Stimulated activated naive B cell treated with anti-CD40 and anti-IgM and Interleukin-4, amounts not matched to agents 10 μg/mL and 1 μg/mL and 100 μg/mL, for 72 hours (primary cell): Measurements from ENCODE around the gene HINT1.

Source experiments
- ATAC-seq, 2 donors: fragments of 150-1000 bp; cut with Tn5 transposase; replicated peaks; 2 replicates each; pipeline ENCODE4 v1.10.0; 2021; ENCODE audit warnings: moderate library complexity in 1 of 2
- DNase-seq: peaks from one replicate; pipeline ENCODE4 v3.0.0; 2021
- H3K27ac Mint-ChIP-seq: one replicate; pipeline ENCODE4 v1.8.0; 2022; ENCODE audit warnings: mild to moderate bottlenecking, mixed read lengths
- H3K27me3 Mint-ChIP-seq, 2 donors: one replicate each; pipeline ENCODE4 v1.8.0; 2022; ENCODE audit warnings: mixed read lengths in 2 of 2
- H3K36me3 Mint-ChIP-seq, 2 donors: one replicate each; pipeline ENCODE4 v1.8.0; 2022; ENCODE audit warnings: mixed read lengths in 2 of 2, mild to moderate bottlenecking in 1 of 2
- H3K4me1 Mint-ChIP-seq, 2 donors: one replicate each; pipeline ENCODE4 v1.8.0; 2022; ENCODE audit warnings: mixed read lengths in 2 of 2, mild to moderate bottlenecking in 1 of 2
- H3K4me3 Mint-ChIP-seq, 2 donors: one replicate each; pipeline ENCODE4 v1.8.0; 2022; ENCODE audit warnings: mild to moderate bottlenecking in 2 of 2, mixed read lengths in 2 of 2, moderate library complexity in 1 of 2
- H3K9me3 Mint-ChIP-seq, 2 donors: one replicate each; pipeline ENCODE4 v1.8.0; 2022; ENCODE audit warnings: mixed read lengths in 2 of 2, mild to moderate bottlenecking in 1 of 2

Gene HINT1

DNA sequence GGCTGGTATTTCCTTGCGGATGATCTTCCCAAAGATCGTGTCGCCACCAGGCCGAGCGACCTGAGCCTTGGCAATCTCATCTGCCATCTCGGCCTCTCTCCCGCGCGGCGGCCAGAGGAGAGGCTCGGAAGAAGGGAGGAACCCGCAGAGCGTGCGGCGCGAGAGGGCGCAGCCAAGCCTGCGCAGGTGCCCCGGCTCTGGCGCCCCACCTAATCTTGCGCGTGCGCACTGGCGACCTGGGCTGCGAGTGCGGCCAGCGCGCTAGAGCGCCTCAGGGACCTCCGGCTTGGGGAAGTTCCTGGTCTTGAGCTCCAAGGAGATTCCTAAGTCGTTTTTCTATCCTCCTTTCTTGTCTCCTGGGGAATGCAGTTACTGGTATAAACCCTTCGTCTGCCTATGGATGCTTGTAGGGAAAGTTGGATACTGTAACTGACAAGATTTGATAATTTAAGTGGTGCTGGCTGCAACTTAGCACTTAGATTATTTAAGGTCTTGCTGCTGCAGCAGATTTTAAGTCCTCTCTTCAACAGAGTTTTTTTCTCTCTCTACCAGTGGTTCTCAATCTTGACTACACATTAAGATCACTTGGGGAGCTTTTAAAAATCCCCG, at the start of gene HINT1:
HINT1 (minus strand) TSS at position 138 of the 609 bp plus-strand sequence; CDS start at position 87, 51 bp downstream.
- Mint-ChIP-seq H3K4me3 (peak within 1 kb of the TSS; percentile 92 to 94), H3K27ac (peak within 1 kb of the TSS; percentile 98), H3K4me1 (peaks cover 14 to 42% of the 10 kb centered on the region in 2 donors), H3K36me3 (peaks cover 10 to 14% of the 10 kb centered on the region in 2 donors), H3K9me3 (no peaks in the 10 kb centered on the region), H3K27me3 (no peaks in the 10 kb centered on the region)
- peak; percentile 89 for DNase-seq
- peak; percentile 88 for ATAC-seq

DNA sequence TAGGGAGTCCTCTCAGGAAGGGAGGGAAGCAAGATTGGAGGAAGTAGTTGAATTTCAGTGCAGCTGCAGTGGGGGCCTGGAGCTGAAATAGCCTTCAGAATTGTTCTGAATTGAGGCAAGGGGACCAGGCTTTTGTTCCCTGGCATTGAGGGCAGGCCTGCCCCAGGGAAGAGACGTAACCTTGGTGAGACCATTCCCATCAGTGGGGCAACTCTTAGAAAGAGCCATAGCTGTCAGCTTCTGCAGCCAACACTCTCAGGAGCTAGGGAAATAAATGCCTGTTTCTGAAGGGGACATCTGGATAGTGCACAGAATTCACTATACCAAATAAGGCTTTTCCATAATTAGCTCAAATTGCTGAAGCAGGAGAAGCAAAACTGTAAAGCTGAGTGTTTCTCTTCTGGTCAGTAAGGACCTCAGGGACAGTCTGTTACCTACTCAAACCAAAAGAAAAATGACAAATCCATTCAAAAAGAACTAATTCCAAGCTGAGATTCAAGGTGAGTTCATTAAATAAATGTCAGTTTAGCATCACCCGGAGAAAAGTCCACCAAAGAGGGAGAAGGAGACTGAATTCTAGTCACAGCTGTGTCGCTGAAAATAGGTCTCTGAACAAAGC, 49.7 kb upstream of the HINT1 start:
- H3K4me3 Mint-ChIP-seq, result no peak overlapping the region
- H3K27ac Mint-ChIP-seq, result peak overlapping the region; percentile 42
- H3K4me1 Mint-ChIP-seq, result peaks cover 38 to 80% of the 10 kb centered on the region in 2 donors
- DNase-seq (no peak), ATAC-seq (no peak)
- peaks cover 0 to 2% of the 10 kb centered on the region in 2 donors for H3K9me3 Mint-ChIP-seq
- H3K27me3 Mint-ChIP-seq, result no peaks in the 10 kb centered on the region
- peaks cover 2 to 6% of the 10 kb centered on the region in 2 donors for H3K36me3 Mint-ChIP-seq

DNA sequence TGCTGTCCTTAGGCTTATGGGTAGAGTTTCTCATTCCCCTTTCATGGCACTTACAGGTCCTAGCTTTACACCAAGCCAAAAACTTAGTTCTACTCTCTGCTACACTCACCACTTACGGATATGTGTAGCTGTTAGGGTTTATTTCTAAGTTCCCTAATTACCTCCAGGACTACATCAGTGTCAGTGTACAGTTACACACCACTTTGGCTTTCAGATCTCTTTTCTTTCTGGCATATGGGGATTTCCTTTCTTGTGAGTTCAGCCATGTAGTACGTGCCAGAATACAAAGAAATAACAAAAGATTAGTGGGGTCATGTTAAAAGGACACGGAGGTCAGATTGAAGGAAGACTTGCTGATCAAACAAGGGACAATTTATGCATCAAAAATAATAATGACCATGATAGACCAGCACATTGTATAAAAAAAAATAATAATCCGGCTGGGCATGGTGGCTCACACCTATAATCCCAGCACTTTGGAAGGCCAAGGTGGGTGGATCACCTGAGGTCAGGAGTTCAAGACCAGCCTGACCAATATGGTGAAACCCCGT, 47.5 kb upstream of the HINT1 start:
- Mint-ChIP-seq H3K4me1 (peaks cover 44 to 79% of the 10 kb centered on the region in 2 donors), H3K36me3 (peaks cover 2 to 6% of the 10 kb centered on the region in 2 donors), H3K27ac (peak overlapping the region; percentile 92), H3K4me3 (peak overlapping the region; percentile 67 to 72), H3K9me3 (no peaks in the 10 kb centered on the region), H3K27me3 (no peaks in the 10 kb centered on the region)
- ATAC-seq, result peak; percentile 69 to 78
- no peak for DNase-seq

DNA sequence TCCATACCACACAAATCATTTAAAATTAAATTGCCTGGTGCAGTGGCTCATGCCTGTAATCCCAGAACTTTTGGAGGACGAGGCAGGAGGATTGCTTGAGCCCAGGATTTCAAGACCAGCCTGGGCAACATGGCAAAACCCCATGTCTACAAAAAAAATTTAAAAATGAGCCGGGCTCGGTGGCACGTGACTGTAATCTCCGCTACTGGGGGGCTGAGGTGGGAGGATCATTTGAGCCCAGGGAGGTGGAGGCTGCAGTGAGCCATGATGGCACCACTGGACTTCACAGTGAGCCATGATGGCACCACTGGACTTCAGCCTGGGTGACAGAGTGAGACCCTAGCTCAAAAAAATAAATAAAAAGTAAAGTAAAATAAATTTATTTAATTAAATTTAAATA, 46.6 kb upstream of the HINT1 start:
- peak overlapping the region; percentile 39 to 45 for H3K4me3 Mint-ChIP-seq
- ATAC-seq (no peak), DNase-seq (no peak)
- H3K27ac Mint-ChIP-seq, result peak overlapping the region; percentile 91
- H3K36me3 Mint-ChIP-seq, result peaks cover 2 to 6% of the 10 kb centered on the region in 2 donors
- H3K9me3 Mint-ChIP-seq, result no peaks in the 10 kb centered on the region
- H3K27me3 Mint-ChIP-seq, result no peaks in the 10 kb centered on the region
- H3K4me1 Mint-ChIP-seq, result peaks cover 43 to 75% of the 10 kb centered on the region in 2 donors

DNA sequence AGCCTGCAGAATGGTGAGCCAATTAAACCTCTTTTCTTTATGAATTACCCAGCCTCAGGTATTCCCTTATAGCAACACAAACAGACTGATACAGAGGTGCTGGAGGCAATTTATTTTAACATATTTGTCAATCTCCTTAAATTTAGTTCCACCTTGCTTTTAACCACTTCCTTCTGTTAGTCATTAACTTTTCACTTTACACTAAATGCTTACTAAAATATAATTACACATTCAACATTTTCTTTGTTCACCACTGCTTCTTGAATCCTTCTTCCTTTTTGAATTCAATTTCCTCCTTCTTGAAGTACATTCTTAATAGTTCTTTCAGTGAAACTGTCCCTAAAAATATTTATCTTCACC, 45.1 kb upstream of the HINT1 start:
- Mint-ChIP-seq H3K27ac (peak overlapping the region; percentile 98), H3K36me3 (peaks cover 2 to 7% of the 10 kb centered on the region in 2 donors), H3K4me1 (peaks cover 43 to 67% of the 10 kb centered on the region in 2 donors), H3K4me3 (peak overlapping the region; percentile 79 to 80), H3K9me3 (no peaks in the 10 kb centered on the region), H3K27me3 (no peaks in the 10 kb centered on the region)
- ATAC-seq, result no peak
- DNase-seq, result no peak

DNA sequence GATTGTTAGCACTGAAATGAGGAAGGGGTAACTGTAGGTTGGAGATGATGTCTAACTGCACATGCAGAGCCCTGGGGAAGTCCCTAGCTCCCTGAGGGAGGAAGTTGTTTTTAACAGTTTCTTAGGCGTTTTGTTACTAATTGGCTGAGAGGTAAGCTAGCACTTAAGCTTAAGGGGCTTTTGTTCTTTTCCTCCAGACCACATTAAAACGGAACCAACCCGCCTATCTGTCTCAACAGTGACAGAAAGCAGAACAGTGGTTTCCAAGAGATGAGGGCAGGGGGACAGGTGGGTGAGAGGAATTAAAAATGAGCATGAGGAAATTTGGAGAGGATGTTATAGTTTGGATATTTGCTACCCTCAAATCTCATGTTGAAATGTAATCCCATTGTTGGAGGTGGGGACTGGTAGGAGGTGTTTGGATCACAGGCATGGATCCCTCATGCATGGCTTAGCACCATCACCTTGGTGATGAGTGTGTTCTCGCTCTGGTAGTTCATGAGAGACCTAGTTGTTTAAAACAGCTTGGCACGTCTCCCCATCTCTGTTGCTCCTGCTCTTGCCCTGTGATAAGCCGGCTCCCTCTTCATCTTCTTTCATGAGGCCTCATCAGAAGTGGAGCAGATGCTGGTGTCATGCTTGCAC, 44.6 kb upstream of the HINT1 start:
- peak; percentile 85 for DNase-seq
- Mint-ChIP-seq H3K27ac (peak overlapping the region; percentile 98), H3K9me3 (no peaks in the 10 kb centered on the region), H3K4me3 (peak overlapping the region; percentile 79 to 80), H3K36me3 (peaks cover 2 to 9% of the 10 kb centered on the region in 2 donors), H3K27me3 (no peaks in the 10 kb centered on the region), H3K4me1 (peaks cover 38 to 62% of the 10 kb centered on the region in 2 donors)
- peak; percentile 88 for ATAC-seq

DNA sequence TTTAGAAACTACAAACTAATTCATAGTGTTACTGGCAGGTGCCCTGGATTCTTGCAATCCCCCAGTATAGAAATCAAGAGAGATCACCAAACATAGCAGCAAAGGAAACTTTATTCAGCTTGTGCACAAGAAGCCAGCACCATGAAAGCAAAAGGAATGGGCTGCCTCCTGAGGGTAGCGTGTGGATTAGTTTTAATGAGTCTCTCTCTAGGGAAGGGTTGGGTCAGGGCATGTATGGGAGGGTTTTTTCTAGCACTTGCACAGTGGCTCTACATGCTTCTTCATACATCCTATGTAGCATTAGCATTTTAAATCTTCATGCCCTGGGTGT, 44.1 kb upstream of the HINT1 start:
- no peaks in the 10 kb centered on the region for H3K9me3 Mint-ChIP-seq
- H3K4me1 Mint-ChIP-seq, result peaks cover 34 to 57% of the 10 kb centered on the region in 2 donors
- peak overlapping the region; percentile 98 for H3K27ac Mint-ChIP-seq
- peaks cover 2 to 9% of the 10 kb centered on the region in 2 donors for H3K36me3 Mint-ChIP-seq
- peak overlapping the region; percentile 79 to 80 for H3K4me3 Mint-ChIP-seq
- H3K27me3 Mint-ChIP-seq, result no peaks in the 10 kb centered on the region
- no peak for ATAC-seq
- no peak for DNase-seq

DNA sequence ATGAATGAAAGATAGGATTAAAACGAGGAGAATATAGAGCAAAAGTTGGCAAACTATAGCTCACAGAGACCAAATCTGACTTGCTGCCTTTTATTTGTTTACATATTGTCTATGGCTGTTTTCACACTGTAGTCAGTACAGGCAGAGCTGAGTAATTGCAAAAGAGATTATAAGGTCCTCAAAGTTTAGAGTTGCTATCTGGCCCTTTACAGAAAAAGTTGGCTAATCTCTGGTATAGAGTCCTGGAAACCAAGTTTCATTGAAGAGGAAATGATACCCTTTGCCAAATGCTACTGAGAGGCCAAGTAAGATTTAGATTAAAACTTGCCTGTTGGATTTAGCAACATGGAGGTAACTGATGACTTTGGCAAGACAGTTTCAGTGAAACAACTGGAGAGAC, 41.7 kb upstream of the HINT1 start:
- H3K4me1 Mint-ChIP-seq, result peaks cover 28 to 40% of the 10 kb centered on the region in 2 donors
- H3K27me3 Mint-ChIP-seq, result no peaks in the 10 kb centered on the region
- no peak for ATAC-seq
- no peak overlapping the region for H3K4me3 Mint-ChIP-seq
- no peaks in the 10 kb centered on the region for H3K9me3 Mint-ChIP-seq
- peaks cover 0 to 3% of the 10 kb centered on the region in 2 donors for H3K36me3 Mint-ChIP-seq
- DNase-seq, result no peak
- H3K27ac Mint-ChIP-seq, result peak overlapping the region; percentile 0

DNA sequence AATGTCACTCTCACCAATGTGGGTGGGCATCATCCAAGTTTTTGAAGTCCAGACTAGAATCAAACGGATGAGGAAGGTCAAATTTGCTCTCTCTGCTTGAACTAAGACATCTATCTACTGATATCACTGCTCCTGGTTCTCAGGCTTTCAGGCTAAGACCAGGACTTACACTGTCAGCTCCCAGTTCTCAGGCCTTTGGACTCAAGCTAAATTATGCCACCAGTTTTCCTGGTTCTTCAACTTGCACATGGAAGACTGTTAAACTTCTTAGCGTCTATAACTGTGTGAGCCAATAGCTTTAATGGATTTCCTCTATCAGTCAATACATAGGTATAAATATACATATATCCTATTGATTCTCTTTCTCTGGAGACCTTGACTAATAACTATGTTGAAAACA, 41.0 kb upstream of the HINT1 start:
- no peak for DNase-seq
- ATAC-seq, result no peak
- Mint-ChIP-seq H3K4me3 (no peak overlapping the region), H3K4me1 (peaks cover 24 to 33% of the 10 kb centered on the region in 2 donors), H3K36me3 (peaks cover 0 to 3% of the 10 kb centered on the region in 2 donors), H3K27me3 (no peaks in the 10 kb centered on the region), H3K9me3 (no peaks in the 10 kb centered on the region), H3K27ac (peak overlapping the region; percentile 56)

DNA sequence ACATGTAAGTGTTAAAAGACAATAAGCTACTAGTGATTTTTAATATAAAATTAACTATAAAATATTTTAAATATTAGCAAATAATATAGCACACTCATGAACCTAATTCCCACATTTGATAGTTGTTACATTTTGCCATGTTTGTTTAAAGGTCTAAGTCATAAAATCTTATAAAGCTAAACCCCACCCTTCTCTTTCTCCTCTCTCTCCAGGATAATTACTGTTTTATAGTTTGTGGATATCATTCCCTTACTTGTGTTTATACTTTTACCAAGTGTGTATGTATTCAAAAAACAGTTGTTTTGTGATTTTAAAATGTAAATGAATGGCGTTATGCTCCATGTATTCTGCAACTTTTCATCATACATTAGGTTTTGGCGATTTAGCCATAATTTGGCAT, 39.9 kb upstream of the HINT1 start:
- H3K4me3 Mint-ChIP-seq, result no peak overlapping the region
- DNase-seq, result no peak
- H3K9me3 Mint-ChIP-seq, result no peaks in the 10 kb centered on the region
- H3K36me3 Mint-ChIP-seq, result peaks cover 0 to 3% of the 10 kb centered on the region in 2 donors
- ATAC-seq, result no peak
- peaks cover 13 to 22% of the 10 kb centered on the region in 2 donors for H3K4me1 Mint-ChIP-seq
- H3K27me3 Mint-ChIP-seq, result no peaks in the 10 kb centered on the region
- no peak overlapping the region for H3K27ac Mint-ChIP-seq

DNA sequence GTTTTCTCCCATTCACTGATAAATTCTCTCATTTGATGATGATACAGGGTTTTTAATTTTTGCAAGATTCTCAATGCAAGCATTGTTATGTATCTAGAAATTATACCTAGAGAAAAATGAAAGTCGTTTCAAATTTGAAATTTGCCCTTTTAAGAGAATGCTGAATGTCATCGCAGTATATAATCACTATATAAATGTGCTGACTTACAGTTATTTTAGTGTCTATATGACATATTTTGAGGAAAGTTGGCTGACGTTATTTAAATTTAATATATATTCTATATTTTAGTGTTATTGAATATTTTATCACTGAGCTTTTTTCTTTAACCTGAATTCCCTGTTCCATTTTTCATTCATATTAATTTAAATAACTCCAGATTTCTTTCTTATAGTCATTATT, 35.5 kb upstream of the HINT1 start:
- Mint-ChIP-seq H3K9me3 (no peaks in the 10 kb centered on the region), H3K27ac (no peak overlapping the region), H3K27me3 (no peaks in the 10 kb centered on the region), H3K4me1 (no peaks in the 10 kb centered on the region), H3K4me3 (no peak overlapping the region), H3K36me3 (peaks cover 10% of the 10 kb centered on the region in 2 donors)
- ATAC-seq, result no peak
- DNase-seq, result no peak

DNA sequence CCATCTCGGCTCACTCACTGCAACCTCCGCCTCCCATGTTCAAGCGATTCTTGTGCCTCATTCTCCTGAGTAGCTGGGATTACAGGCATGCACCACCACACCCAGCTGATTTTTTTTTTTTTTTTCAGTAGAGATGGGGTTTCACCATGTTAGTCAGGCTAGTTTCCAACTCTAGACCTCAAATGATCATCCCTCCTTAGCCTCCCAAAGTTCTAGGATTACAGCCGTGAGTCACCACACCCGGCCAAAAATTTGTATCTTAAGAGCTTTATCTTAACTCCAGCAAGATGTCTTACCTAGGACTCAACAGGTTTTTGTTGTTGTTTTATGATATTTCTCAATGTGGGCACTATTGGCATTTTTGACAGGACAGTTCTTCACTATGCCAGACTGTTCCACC, 33.6 kb upstream of the HINT1 start:
- ATAC-seq, result no peak
- no peak overlapping the region for H3K4me3 Mint-ChIP-seq
- no peaks in the 10 kb centered on the region for H3K27me3 Mint-ChIP-seq
- H3K4me1 Mint-ChIP-seq, result no peaks in the 10 kb centered on the region
- DNase-seq, result no peak
- no peaks in the 10 kb centered on the region for H3K9me3 Mint-ChIP-seq
- no peak overlapping the region for H3K27ac Mint-ChIP-seq
- peaks cover 7 to 10% of the 10 kb centered on the region in 2 donors for H3K36me3 Mint-ChIP-seq

DNA sequence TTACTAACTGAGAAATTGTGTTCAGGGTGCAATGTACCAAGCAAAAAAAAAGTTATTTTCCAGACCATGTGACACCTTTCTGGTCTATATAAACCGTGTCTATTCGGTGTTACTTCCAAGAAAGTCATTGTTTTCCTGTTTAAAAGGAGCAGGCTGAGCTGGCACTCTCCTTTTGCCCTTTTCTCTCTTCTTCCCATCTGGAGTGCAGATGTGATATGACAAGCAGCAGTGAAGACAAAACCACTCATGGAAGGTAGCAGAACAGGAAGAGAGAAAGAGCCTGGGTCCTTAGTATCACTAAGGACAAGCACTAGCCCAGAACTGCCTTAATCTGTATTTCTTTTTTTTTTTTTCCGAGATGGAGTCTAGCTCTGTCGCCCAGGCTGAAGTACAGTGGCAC, 31.3 kb upstream of the HINT1 start:
- Mint-ChIP-seq H3K27me3 (no peaks in the 10 kb centered on the region), H3K36me3 (peaks cover 15% of the 10 kb centered on the region in 2 donors), H3K9me3 (no peaks in the 10 kb centered on the region), H3K4me1 (no peaks in the 10 kb centered on the region), H3K27ac (no peak overlapping the region), H3K4me3 (no peak overlapping the region)
- ATAC-seq (no peak), DNase-seq (no peak)

DNA sequence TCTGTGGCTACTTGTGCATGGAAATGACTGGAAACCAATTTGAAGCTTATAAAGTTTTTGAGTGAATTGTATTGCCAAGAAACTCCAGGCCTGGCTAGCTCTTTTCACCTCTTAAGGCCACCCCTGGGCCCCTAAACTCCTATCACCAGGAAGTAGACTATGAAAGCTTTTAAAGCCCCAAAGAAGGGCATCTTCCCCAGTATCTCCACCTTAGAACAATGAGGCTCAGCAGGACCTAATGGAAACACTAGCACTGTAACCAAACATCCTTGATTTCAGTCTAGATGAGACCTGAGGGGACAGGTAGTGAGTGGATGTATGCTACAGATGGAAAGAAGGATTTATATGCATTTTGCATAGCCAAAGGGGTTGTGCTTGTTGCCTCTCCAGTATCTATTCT, 30.6 kb upstream of the HINT1 start:
- no peak for DNase-seq
- no peak for ATAC-seq
- no peak overlapping the region for H3K4me3 Mint-ChIP-seq
- no peaks in the 10 kb centered on the region for H3K27me3 Mint-ChIP-seq
- no peak overlapping the region for H3K27ac Mint-ChIP-seq
- peaks cover 15% of the 10 kb centered on the region in 2 donors for H3K36me3 Mint-ChIP-seq
- H3K9me3 Mint-ChIP-seq, result no peaks in the 10 kb centered on the region
- H3K4me1 Mint-ChIP-seq, result no peaks in the 10 kb centered on the region

DNA sequence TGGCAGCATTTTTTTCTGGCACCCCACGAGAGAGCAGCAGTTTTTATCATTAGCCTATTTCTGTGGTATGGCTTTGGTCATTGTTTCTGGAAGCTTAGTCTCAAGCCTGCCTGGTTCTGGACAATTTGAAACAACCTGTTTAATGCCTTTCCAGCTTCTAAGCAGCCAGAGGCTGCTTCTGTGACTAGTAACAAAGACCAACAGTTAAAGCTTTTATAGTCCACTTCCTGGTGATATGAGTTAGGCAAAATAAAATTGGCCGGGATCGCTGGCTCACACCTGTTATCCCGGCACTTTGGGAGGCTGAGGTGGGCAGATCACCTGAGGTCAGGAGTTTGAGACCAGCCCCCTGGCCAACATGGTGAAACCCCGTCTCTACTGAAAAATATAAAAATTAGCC, 29.7 kb upstream of the HINT1 start:
- H3K27ac Mint-ChIP-seq, result no peak overlapping the region

More for the DNA sequence above, 29.7 kb upstream of the HINT1 start:
- Mint-ChIP-seq H3K36me3 (peaks cover 15 to 19% of the 10 kb centered on the region in 2 donors), H3K4me3 (no peak overlapping the region), H3K4me1 (no peaks in the 10 kb centered on the region), H3K9me3 (no peaks in the 10 kb centered on the region), H3K27me3 (no peaks in the 10 kb centered on the region)
- DNase-seq (no peak), ATAC-seq (no peak)
